HG02798 (cell line): ENCODE results near the gene LEF1.
A peak's percentile ranks its signal among the peaks of the same experiment; 100 is the strongest.

Experiments used
- ATAC-seq: cut with Tn5 transposase; IDR thresholded peaks from one replicate; pipeline ENCODE4 v1.9.1; 2021; ENCODE audit warnings: mild to moderate bottlenecking; ENCODE audit not compliant: unreplicated experiment, poor library complexity

The LEF1 gene

GRCh38 chr4:108152980-108153379, 15.8 kb downstream of the LEF1 start:
- ATAC-seq = no peak

- no peak for ATAC-seq
Measured at GRCh38 chr4:108149588-108150380, 18.9 kb downstream of the LEF1 start.

GRCh38 chr4:108148316-108148715, 20.4 kb downstream of the LEF1 start:
- ATAC-seq = peak; percentile 47

GRCh38 chr4:108146819-108147218, 21.9 kb downstream of the LEF1 start:
- ATAC-seq = no peak

- ATAC-seq = no peak
Measured at GRCh38 chr4:108146336-108146735, 22.4 kb downstream of the LEF1 start.

GRCh38 chr4:108144451-108144850, 24.3 kb downstream of the LEF1 start:
- ATAC-seq = no peak

GRCh38 chr4:108143515-108143914, 25.2 kb downstream of the LEF1 start:
- no peak for ATAC-seq

GRCh38 chr4:108142870-108143269, 25.9 kb downstream of the LEF1 start:
- ATAC-seq = no peak

- no peak for ATAC-seq
Measured at GRCh38 chr4:108141213-108141950, 27.4 kb downstream of the LEF1 start.

GRCh38 chr4:108140328-108140727, 28.4 kb downstream of the LEF1 start:
- ATAC-seq = no peak

- ATAC-seq = peak; percentile 61
Measured at GRCh38 chr4:108139089-108139488, 29.6 kb downstream of the LEF1 start.

GRCh38 chr4:108135549-108136209, 33.1 kb downstream of the LEF1 start:
- ATAC-seq = no peak

GRCh38 chr4:108130955-108131354, 37.8 kb downstream of the LEF1 start:
- no peak for ATAC-seq

- no peak for ATAC-seq
Measured at GRCh38 chr4:108129196-108129595, 39.5 kb downstream of the LEF1 start.

- no peak for ATAC-seq
Measured at GRCh38 chr4:108126806-108127205, 41.9 kb downstream of the LEF1 start.

GRCh38 chr4:108120789-108121188, 47.9 kb downstream of the LEF1 start:
- no peak for ATAC-seq

- ATAC-seq = peak; percentile 14
Measured at GRCh38 chr4:108119199-108119800, 49.4 kb downstream of the LEF1 start.

GRCh38 chr4:108118505-108118904, 50.2 kb downstream of the LEF1 start:
- peak; percentile 95 for ATAC-seq

GRCh38 chr4:108117418-108118182, 51.1 kb downstream of the LEF1 start:
- no peak for ATAC-seq
